CD1c-positive myeloid dendritic cell (primary cell): ENCODE data around the gene RIPOR3.
A peak's percentile ranks its signal among the peaks of the same experiment; 100 is the strongest.
"Not testable (repeated sequence)": the region's sequence is repeated elsewhere in the genome, so short reads cannot be mapped to it uniquely, and the experiment has no call there.

ENCODE experiments used
- DNase-seq: peaks from one replicate; pipeline ENCODE4 v3.0.0-alpha.2; 2016; ENCODE audit errors: extremely low spot score

The RIPOR3 gene

DNA sequence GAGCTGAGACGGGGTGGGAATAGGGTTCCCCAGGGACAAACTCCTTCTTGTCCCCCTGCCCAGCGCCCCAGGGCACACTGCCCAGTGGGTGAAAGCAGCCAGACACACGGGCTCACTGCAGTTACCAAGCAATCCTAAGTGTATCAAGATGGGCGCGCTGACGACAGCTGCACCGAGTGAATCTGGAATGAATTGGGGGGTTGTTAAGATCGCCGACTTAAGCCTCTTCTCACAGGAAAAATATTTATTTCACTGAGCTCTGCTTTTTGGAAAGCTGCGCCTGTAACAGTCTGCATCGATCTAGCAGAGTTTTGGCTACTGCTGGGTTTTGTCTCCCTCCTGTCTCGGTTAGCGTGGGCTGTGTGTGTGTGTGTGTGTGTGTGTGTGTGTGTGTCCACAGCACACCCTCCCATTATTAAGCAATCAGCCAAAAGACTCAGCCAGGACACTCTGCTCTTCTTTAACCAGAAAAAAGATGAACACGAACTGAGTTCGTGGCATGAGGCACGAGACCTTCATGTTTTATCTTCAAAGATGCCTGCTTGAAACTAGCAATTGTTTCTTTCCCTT is 35.9 kb downstream of the RIPOR3 start:
- no peak for DNase-seq

- no peak for DNase-seq
Observed at GRCh38 chr20:50654904-50655303, 36.4 kb downstream of the RIPOR3 start.

- DNase-seq: no peak
Observed at GRCh38 chr20:50652702-50653294, 38.5 kb downstream of the RIPOR3 start.

DNA sequence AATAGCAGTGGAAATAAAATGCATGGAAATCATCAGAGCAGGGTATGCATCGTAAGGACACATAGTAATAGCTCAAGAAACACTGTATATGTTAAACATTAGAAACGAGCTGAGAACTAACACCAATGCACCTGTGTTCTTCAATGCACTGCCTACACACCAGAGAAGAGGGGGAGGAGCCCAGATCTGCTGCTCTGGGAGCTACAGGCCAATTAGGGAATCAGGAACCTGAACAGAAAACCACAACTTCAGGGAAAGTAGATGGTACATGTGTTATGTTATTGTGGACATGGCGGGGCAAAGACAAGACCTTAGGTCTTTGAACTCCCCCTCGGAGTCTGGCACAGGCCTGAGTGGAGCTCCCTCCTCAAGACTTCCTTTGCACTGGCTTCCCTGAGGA is 39.7 kb downstream of the RIPOR3 start:
- DNase-seq: no peak

GRCh38 chr20:50649590-50649989 is 41.8 kb downstream of the RIPOR3 start:
- no peak for DNase-seq

GRCh38 chr20:50648651-50649050 is 42.7 kb downstream of the RIPOR3 start:
- no peak for DNase-seq

DNA sequence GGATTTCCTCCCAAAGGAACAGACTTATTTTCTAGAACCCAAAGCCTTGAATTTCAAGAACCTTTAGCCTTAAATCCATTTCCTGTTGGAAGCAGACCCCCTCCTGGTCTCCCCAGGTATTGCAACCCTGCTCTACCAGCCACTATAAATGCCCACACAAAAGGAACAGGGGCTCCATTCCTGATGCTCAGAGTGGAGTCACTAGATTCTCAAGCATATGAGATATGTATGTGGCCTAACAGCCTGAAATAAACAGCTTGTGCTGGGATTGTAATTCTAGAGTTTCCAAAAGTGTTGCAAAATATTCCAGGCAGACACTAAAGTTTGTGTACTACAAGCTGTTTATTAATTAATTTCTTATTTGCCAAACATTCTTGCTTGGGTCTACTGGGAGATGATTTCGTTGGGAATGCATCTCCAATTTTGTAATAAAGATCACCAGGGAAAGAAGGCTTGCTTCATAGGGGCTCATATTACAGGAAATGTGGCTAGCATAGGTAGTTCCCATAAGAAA is 44.8 kb downstream of the RIPOR3 start:
- DNase-seq: no peak

- DNase-seq: no peak
Observed at GRCh38 chr20:50645253-50646068, 45.9 kb downstream of the RIPOR3 start.

- no peak for DNase-seq
Observed at GRCh38 chr20:50642288-50642803, 49.0 kb downstream of the RIPOR3 start.

DNA sequence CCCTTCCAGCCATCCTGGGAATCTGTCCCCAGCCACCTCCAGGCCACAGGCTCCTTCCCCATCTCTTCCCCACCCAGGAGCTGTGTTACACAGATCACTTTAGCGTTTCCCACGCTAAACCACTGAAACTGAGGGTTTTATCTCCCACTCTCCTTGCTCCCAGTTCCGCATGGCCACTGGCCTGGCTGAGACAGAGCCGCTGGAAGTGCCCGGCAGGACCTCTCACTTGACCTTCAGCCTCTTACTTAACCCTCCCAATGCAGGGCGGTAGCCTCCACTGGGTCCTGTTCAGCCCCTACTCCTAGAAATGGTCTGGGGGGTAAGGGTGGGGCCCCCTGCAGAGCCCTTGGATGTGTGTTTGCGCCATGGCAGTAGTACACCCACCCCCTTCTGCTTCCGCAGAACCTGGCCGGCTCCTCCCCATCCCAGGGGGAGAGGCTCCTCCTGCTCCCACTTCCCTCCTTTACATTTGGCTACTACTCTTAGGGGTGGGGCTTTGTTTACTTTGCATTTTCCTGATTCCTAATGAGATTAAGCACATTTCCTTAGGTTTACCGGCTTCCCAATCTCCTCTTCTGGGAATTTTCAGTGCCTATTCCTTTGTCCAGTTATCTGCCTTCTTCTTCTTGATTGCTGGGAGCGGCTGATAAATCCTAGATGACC is 49.6 kb downstream of the RIPOR3 start:
- peak; percentile 45 for DNase-seq

- peak; percentile 10 for DNase-seq
Observed at GRCh38 chr20:50639971-50640711, 51.2 kb downstream of the RIPOR3 start.

GRCh38 chr20:50638015-50638847 is 53.1 kb downstream of the RIPOR3 start:
- DNase-seq: not testable (repeated sequence)

DNA sequence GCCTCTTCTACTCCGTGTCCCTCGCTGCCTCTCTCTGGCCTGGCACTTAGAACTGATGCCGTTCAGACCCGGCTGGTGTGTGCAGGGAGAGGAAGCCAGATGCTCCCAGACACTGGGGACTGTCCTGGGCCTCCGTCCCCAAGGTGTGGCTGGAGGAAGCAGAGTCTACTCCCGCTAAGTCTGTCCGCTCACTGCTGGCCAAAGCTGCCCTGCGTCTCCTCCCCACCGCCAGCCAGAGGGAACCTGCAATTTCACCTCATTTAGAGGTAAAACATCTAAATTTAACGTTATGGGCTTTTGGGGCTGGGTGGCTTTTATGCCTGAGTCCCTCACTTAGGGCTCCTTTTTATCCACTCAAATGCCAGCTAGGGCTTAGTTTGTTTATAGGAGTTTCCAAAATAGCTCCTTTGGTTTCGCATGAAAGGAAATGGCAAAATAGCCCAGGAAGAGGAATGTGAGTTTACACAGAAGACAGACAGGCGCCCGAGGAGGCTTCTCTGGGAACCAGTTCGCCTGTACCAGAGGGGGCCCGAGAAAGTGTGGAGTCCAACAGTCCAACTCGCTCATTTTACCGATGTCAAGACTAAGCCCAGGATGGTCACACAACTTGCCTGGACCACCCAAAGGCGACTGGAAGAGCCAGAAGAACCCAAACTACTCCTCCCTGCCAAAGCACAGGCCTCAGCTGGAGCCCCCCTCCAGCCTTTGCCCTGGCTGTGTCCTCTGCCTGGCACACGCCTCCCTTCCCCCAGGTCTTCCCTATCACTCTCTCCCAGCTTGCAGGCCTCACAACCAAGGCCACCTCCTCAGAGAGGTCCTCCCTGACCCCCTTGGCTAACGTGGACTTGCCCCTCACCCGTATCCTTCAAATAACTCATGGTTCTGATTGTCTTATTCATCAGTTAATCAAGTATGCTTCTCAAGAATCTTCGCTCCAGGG is 54.5 kb downstream of the RIPOR3 start:
- no peak for DNase-seq

DNA sequence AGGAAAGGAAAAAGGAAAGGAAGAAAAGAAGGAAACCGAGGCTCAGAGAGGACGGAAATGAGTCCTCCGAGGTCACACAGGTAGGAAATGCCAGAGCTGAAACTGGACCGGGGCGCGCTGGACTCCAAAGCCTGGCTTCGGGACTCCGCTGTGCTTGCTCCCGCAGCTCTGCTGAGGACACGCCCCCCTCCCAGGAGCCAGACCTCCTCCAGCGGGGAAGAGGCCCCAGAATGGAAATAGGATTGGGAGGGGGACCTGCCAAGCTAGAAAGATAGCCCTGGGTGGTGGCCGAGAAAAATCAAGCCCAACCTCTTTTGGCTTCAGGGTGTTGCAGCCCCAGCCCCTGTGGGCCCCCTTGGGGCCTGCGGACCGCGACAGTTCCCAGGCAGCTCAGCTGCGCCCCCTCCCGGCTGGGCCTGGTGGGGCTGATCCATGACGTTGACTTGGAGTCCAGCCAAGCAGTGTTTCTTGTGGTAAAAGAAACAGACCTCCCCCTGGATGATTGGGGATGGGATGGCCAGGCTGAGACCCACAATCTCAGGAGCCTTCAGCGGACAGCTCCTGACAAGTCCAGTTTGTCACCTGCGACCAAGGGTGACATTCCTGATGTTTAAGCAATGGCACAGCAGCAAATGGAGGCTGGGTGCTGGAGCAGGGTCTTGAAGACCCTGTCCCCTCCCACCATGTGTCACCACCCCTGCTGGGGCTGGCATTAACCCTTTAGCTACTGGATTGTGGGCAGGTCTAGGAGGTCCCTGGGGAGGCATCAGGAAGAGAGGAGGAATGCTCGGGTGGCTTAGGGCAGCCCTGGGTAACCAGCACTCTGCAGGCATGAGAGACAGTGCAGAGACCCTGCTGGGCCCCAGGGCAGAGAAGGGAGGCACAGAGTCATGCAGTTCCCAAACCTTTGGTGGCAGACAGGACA is 55.4 kb downstream of the RIPOR3 start:
- DNase-seq: peak; percentile 70

DNA sequence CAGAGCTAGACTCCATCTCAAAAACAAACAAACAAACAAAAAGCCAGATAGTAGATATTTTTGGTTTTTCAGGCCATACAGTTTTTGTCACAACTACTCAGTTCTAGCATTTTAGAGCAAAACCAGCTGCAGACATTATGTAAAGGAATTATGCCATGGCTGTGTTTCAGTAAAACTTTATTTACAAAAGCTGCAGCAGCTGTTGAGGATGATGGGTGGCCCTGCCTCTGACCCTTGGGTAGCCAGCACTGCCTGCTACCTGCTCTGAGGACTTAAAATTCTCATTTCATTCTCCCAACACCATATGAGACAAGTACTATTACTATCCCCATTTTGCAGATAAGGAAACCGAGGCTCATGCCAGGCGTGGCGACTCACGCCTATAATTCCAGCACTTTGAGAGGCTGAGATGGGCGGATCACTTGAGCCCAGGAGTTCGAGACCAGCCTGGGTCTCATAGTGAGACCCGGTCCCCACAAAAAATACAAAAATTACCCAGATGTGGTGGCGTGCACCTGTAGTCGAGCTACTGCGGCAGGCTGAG is 56.3 kb downstream of the RIPOR3 start:
- no peak for DNase-seq

- DNase-seq: no peak
Observed at GRCh38 chr20:50634191-50634590, 57.2 kb downstream of the RIPOR3 start.

GRCh38 chr20:50633361-50633760 is 58.0 kb downstream of the RIPOR3 start:
- DNase-seq: no peak

DNA sequence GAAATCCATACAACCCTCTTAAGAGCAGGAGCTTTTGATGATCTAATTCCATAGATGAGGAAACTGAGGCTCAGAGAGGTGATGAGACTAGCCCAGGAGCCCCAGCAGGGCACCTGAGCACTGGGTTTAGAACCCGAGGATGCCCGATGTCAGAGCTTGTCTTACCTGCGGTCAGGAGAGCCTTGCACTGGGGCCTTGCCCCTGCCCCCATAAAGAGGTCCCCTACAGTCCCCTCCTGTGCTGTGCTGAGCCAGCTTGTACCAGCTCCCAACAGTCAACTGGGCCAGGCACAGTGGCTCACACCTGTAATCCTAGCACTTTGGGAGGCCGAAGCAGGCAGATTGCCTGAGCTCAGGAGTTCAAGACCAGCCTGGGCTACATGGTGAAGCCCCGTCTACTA is 58.6 kb downstream of the RIPOR3 start:
- DNase-seq: no peak
